NCI-H1436 (cell line): ENCODE measurements around the gene DCTN2.

Experiments
- DNase-seq: peaks from one replicate; lab custom pipeline; 2025; lab: John Stamatoyannopoulos, UW

DCTN2 gene

GRCh38 chr12:57549909-57550640, 3.1 kb upstream of the DCTN2 start, which contains the start of gene KIF5A:
Gene KIF5A (plus strand): TSS chr12:57550044. CDS start chr12:57550272, 228 bp downstream.
- DNase-seq: peak; percentile 61

DNA sequence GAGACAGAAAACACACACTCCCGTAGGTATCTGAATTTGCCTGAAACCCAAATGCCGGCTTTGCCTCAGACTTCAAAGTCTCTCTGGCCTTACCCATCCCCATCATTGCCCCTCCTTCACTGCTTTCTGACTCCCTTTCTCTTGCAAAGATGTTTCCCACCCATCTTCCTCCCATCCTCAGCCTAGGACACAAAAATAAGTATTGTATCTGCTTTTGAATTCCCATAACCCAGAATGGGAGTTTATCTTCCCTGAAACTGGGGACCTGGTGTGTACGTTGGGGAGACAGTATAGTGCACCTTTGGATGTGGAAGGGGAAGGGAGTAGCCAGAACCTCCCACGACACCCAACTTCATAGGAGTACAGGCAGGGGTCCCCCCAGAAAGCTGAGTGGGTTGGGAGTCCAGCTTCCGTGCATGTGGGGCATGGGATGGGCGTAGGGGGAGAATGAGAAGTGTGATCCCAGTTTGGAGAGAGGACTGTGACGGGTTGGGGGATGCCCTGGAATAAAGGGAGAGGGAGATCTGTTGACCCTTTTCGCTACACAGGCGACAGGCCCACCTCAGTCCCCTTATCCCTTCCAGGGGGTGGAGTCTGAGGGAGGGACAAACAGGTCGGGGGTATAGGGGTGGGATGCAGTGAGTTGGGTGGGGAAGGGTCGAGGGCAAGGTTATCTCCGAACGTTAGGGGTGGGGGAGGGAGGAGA, 2.4 kb upstream of the DCTN2 start:
- DNase-seq: no peak

DNA sequence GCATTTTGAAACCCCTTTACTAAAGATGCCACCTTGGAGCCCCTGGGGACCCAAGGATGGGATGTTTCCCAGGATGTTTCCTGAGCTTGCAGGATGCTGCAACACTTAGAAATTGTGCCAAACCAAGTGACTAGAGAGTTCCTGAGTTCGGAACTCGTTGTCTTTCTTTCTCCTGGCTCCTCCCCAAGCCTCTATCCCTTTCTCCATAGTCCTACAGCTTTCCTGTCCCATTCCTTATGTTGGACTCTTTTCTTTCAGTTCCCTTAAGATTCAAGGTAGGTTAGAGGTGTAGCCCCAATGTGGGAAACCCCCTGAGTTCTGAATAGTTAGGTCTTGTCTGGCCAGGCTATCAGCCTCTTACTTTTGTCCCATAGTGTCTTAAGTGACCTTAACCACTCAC, 1.5 kb upstream of the DCTN2 start:
- DNase-seq: no peak

DNA sequence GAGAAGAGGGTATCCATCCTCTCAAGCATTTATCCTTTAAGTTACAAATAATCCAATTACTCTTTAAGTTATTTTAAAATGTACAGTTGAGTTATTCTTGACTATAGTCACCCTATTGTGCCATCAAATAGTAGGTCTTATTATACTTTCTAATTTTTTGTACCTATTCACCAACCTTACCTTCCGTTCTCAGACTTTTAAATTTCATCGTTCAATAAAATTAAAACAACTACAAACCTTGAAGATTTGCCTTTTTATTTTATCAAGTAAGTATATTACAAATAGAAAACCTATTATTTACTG, 972 bp upstream of the DCTN2 start:
- no peak for DNase-seq

DNA sequence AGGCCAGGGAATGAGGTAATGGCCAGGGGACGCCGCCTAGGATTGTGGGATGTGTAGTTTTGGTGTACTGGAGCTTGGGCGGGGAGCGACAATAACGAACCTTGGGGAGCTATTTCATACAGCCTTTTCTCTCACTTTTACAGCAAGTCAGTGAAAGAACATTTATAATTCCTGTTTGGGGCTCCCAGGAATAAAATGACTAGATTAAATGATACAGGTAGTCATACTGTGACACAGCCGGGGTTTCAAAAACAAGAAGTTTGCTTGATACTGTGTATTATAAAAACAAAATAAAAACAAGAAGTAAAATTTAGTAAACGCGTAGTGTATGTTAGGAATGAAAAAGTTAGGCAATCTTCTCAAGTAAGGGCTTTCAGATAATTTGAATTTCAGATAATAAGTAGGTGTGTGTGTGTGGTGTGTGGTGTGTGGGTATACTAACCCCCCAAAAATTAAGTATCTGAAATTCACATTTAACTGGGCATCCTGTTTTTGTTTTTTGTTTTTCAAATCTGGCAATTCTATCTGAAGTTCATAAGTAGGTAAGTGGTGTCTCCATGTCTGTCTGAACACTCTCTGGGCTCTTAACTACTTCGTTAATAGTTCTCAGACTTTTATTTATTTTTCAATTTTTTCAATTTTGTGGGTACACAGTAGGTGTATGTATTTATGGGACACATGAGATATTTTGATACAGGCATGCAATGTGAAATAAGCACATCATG, 458 bp upstream of the DCTN2 start:
- no peak for DNase-seq

DNA sequence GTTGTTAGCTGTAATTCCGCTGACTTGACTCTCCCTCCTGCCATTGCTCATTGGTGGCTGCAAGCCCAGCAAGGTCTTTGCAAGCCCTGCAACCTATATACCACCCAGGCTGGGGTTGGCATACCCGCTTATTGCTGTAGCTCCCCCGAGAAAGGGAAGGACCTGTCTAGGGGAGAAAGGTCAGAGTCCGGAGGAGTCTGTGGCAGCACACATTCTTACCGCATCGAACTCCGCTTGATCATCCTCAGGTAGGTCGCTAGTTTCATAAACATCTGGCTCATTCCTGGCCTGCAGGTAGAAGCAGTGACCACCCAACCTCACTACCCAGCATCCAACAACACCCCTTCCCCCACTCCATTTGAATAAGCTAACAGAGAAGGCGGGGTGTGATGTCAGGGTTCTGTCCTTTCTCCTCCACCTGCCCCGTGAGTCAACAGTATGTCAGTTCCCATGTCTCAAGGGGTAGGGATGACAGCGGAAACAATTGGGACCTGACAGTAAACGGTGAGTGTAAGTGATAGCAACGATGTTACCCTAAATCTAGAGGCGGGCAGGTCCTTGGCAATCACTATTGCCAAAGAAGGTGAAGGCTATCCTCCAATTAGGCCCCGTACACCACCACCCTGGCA, 1.1 kb downstream of the DCTN2 start:
- DNase-seq: no peak

- DNase-seq: peak; percentile 37
These were observed 3.4 kb downstream of the DCTN2 start for GRCh38 chr12:57543581-57543980.

- DNase-seq: no peak
These were observed 5.3 kb downstream of the DCTN2 start for GRCh38 chr12:57541717-57542116.

DNA sequence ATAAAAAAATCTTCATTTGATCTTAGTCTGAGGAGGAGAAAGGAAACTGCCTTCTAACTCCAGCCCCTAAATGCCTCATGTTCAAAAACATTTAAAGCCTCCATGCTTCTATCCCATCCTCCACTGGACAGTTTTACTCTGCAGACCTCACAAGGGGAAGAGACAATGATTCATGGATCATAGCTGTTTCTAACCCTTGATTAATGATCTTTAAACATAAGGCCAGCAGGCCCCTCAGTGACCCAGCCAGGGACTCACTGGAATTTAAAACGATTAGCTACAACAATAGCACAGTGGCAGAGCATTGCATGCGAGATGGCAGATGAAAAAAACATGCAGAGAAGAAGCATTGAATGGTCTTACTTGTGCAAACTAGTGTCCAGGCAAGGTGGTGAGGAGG, 6.0 kb downstream of the DCTN2 start:
- DNase-seq: no peak

DNA sequence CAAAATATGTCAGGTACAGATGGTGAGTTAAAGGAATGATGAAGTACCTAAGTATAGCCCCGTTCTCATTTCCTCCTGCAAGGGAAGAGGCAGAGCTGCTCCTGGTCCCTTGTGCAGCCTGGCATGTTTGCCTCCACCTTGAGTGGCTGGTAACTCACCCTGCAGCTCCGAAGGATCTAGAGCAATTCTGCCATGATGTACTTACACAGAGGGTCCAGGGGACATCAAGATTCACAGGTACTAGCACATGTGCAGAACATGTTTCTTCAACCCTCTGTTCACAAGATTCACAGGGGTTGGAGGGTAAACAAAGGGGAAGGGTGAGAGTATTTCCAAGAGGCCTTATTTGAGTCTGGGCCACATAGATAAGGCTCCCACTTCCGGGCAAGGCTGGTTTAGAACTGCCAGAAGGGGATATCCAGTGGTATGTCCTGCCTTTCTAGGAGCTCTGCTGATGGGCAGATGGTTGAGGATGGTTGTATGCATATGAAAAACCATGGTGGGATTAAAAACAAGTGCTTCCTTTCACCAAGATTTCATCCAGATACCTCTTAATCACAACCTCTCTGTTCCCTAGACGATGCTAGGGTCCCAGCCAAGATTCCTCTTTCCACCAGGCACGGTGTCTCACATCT, 7.7 kb downstream of the DCTN2 start:
- no peak for DNase-seq

GRCh38 chr12:57536597-57536942, 10.4 kb downstream of the DCTN2 start:
- DNase-seq: no peak

DNA sequence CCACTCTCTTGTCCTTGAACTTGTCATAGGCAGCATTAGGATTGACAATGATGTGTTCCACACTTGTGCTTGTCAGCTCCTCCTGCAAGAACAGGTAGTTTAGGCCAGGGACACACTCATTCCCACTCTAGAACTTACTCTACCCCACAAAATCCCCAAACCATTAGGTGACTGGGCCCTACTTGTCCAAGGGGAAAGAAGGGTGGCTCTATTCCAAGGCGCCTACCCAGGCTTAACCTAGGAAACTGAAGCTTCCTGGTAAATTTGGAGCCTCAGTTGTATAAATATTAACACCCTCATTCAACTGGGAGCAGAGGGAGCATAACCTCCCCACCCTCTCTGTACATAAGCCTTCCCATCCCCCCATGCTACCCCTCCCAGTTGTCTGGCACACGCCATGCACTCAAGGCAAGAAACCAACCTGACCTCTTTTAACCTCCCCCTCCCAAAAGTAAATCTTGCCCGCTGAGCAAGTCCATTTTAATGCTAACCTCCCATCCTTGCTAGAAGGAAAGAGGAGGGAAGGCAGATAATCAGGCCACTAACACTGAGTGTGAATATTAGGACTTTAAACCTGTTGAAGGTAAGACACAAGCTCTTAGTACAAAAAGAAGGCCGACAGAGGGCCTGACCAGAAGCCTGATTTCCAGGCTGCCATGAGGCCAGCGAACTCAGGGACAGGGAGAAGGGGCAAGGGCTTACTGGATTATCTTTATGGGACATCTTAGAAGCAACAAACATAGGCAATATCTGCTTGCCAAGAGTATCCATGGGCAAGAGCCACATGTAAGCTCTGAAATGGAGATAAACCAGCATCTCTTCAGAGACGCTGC, 11.0 kb downstream of the DCTN2 start:
- DNase-seq: no peak

- no peak for DNase-seq
These were observed 11.9 kb downstream of the DCTN2 start for GRCh38 chr12:57534991-57535543.

DNA sequence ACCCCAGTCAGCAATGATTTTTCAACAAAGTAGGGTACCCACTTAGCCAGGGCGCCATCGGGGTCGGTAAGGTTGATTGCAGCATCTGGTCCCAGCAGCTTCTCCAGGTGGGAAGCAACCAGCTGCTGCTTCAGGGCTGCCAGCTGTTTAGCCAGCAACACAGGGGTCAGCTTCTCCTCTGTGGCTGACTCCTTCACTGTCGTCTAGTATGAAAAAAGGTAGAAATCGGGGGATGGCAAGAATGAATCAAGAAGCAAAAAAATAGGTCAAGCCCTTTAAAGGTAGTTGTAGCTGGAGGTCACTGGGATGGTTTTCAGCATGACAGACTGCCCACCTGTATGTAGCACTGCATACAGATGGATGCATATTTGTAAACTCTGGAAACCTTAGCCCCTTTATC, 12.7 kb downstream of the DCTN2 start:
- DNase-seq: no peak

DNA sequence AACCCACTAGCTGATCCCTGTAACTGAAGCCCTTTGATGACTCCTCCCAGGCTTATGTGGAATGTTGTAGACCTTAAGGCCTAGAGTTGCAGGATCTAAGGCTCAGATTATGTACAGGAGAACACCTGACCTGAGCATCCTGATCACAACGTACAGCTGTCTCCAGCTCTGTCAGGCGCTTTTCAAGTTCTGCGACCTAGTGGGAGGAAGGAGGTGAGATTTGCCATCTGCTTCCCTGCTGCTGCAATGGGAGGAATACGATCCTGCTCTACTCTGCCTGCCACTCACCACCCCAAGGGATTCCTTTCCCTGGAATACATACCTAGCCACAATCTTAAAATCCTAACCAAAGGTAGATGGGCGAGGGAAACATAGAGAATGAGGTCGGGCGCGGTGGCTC, 13.9 kb downstream of the DCTN2 start:
- DNase-seq: no peak

- DNase-seq: no peak
These were observed 15.2 kb downstream of the DCTN2 start for GRCh38 chr12:57531836-57532235.

- DNase-seq: no peak
These were observed 16.4 kb downstream of the DCTN2 start for GRCh38 chr12:57530396-57531142.

DNA sequence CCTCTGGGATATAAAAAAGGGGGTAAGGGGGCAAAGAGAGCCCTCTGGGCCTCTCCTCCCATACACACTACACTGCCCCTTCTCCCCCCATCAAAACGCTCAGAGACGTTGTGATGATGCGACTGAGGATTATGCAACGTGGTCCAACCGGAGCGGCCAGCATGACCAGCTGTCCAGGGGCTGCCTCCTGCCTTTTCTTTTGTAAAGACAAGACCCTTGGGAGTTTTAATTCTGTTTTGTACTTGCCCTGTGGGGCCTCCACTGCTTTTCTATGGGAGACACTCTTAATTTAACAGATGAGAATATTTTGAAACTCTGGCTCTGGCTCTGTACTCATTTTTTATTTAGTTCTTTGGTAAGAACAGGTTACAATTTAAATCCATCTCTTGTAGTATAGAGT, 17.2 kb downstream of the DCTN2 start:
- no peak for DNase-seq

DNA sequence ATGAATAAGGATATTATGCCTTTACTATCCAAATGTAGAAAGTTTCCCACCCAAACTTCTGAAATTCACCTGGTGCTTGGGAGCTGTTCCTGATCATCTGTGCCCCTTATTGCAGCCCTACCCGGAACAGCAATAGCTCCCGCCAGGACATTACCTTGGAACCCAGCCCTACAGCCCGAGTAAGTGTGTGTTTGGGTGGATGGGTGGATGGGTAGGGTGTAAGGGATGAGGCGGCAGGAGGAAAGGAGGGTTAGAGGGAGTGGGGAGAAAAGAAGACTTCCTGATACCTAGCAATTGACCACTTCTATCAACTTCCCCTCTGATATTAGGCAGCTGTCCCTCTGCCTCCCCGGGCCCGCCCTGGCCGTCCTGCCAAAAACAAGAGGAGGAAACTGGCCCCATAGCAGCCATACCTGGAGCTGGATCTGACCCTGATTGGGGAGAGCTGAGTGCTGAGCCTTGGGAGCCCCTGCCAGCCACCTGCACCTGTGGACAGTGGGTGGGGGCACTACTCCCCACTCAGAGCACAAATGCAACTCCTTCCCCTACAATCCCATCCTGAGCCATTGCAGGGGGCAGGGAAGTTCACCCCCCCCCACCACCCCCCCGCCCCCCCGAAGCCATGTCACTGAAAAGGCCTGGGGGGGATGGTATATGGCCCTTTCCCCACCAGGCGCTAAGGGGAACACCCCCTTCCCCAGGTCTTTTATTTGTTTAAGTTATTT, 18.0 kb downstream of the DCTN2 start:
- no peak for DNase-seq

- no peak for DNase-seq
These were observed 18.8 kb downstream of the DCTN2 start for GRCh38 chr12:57528176-57528575.
